Tibial nerve (tissue), 4 donors: Measurements from ENCODE around the gene HDAC11. TPM values are rescaled to one million over a fixed set of nuclear protein-coding genes. Genes with fewer than 3 reads are reported as not detected.

Experiments used
- DNase-seq, 2 donors: peaks; one replicate each; pipeline ENCODE4 v3.0.0-alpha.2; 2019; ENCODE audit warnings: low spot score in 2 of 2
- H3K27ac ChIP-seq, 4 donors: fragments of 200-600 bp; sonication (generic) in 3 of 4; one replicate each; pipeline ENCODE4 v1.5.1; 2017 to 2019; ENCODE audit warnings: mild to moderate bottlenecking in 1 of 4
- H3K27me3 ChIP-seq, 2 donors: fragments of 200-600 bp; sonication (generic) in 1 of 2; one replicate each; pipeline versions ENCODE4 v1.5.1 to v1.6.0; 2017 to 2019
- H3K36me3 ChIP-seq, 3 donors: fragments of 200-600 bp; sonication (generic); one replicate each; pipeline ENCODE4 v1.5.1; 2018 to 2019
- H3K4me1 ChIP-seq, 4 donors: fragments of 200-600 bp; sonication (generic) in 3 of 4; one replicate each; pipeline ENCODE4 v1.5.1; 2017 to 2019
- H3K4me3 ChIP-seq, 4 donors: fragments of 200-600 bp; sonication (generic) in 3 of 4; one replicate each; pipeline ENCODE4 v1.5.1; 2017 to 2019; ENCODE audit warnings: mild to moderate bottlenecking in 1 of 4, moderate library complexity in 1 of 4
- H3K9me3 ChIP-seq, 4 donors: fragments of 200-600 bp; sonication (generic) in 3 of 4; one replicate each; pipeline ENCODE4 v1.5.1; 2017 to 2019
- EP300 ChIP-seq, 2 donors: sonication (generic); formaldehyde crosslinking; IDR thresholded peaks; one replicate each; pipeline ENCODE4 v1.6.1; 2017; ENCODE audit warnings: antibody characterized with exemption in 2 of 2, mild to moderate bottlenecking in 1 of 2
- POLR2A ChIP-seq, 2 donors: fragments of 450-650 bp; IDR thresholded peaks; one replicate each; pipeline ENCODE4 v1.6.1; 2017; ENCODE audit warnings: antibody characterized with exemption in 2 of 2, mild to moderate bottlenecking in 2 of 2, moderate library complexity in 2 of 2
- WGBS, 2 donors: methylation state at CpG; one replicate each; pipeline ENCODE4 v1.1.5; 2018; 5-methylcytosine and 5-hydroxymethylcytosine counted together
- total RNA-seq, 4 donors: library from RNA; depleted of rRNA; stranded (reverse); fragments of >200 nt; gene quantifications; one replicate each; pipeline ENCODE4 v1.1.0, GENCODE V29; 2016
- TF ChIP-seq, protein P1 (sequence below), 5 experiments: fragments of 200-600 bp in 3 of 5; fragments of 450-650 bp in 2 of 5; sonication (generic) in 3 of 5; IDR thresholded peaks; one replicate each; pipeline ENCODE4 v1.5.1; 2016 to 2019; ENCODE audit warnings: antibody characterized with exemption in 5 of 5, mild to moderate bottlenecking in 3 of 5, moderate library complexity in 2 of 5

Gene HDAC11
- total RNA-seq, 4 donors from 2014 or later: 20.9 to 25.1 (median 23.9) TPM

GRCh38 chr3:13501056-13501455 lies 20.9 kb downstream of the HDAC11 start:
- Histone ChIP-seq H3K9me3 (no peaks in the 10 kb centered on the region), H3K4me1 (peaks cover 3 to 27% (median 9%) of the 10 kb centered on the region in 4 donors), H3K36me3 (peaks cover 0 to 45% (median 0%) of the 10 kb centered on the region in 3 donors), H3K4me3 (no peak overlapping the region), H3K27me3 (no peaks in the 10 kb centered on the region), H3K27ac (no peak overlapping the region)
- no peak for DNase-seq
- 84 to 87% methylated on average over 4 of the region's 4 CpGs for WGBS, 2 donors
- TF ChIP-seq EP300 (IDR thresholded peaks at IDR 0.05) (no peak), POLR2A (IDR thresholded peaks at IDR 0.05) (no peak)
- TF ChIP-seq, protein P1, sequence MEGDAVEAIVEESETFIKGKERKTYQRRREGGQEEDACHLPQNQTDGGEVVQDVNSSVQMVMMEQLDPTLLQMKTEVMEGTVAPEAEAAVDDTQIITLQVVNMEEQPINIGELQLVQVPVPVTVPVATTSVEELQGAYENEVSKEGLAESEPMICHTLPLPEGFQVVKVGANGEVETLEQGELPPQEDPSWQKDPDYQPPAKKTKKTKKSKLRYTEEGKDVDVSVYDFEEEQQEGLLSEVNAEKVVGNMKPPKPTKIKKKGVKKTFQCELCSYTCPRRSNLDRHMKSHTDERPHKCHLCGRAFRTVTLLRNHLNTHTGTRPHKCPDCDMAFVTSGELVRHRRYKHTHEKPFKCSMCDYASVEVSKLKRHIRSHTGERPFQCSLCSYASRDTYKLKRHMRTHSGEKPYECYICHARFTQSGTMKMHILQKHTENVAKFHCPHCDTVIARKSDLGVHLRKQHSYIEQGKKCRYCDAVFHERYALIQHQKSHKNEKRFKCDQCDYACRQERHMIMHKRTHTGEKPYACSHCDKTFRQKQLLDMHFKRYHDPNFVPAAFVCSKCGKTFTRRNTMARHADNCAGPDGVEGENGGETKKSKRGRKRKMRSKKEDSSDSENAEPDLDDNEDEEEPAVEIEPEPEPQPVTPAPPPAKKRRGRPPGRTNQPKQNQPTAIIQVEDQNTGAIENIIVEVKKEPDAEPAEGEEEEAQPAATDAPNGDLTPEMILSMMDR (IDR thresholded peaks at IDR 0.05): no peak

DNA sequence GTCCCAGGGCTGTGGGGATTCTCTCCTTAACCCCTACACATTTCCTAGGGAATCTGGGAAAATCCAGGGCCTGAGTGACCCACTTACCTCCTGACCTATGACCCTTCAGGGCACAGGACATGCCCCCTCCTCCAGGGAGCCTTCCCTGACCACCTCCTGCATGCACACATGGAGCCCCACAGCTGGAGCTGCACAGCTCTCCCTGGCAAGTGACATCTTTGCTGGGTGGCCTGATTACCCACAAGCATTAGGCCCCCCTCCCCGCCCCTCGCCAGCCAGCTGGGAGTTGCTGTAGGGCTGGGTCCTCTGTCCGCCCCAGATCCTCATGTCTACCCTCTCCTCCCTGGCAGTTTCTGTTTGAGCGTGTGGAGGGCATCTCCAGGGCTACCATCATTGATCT lies 21.4 kb downstream of the HDAC11 start:
- DNase-seq: no peak
- H3K4me3 ChIP-seq: no peak overlapping the region
- no peaks in the 10 kb centered on the region for H3K27me3 ChIP-seq
- H3K36me3 ChIP-seq: peaks cover 0 to 45% (median 0%) of the 10 kb centered on the region in 3 donors
- no peak overlapping the region for H3K27ac ChIP-seq
- H3K4me1 ChIP-seq: peaks cover 2 to 22% (median 7%) of the 10 kb centered on the region in 4 donors
- 95 to 98% methylated on average over 4 of the region's 4 CpGs for WGBS, 2 donors
- no peaks in the 10 kb centered on the region for H3K9me3 ChIP-seq
- TF ChIP-seq POLR2A (IDR thresholded peaks at IDR 0.05) (no peak), EP300 (IDR thresholded peaks at IDR 0.05) (no peak)
- TF ChIP-seq, protein P1 (IDR thresholded peaks at IDR 0.05): no peak

GRCh38 chr3:13501958-13502790 lies 22.1 kb downstream of the HDAC11 start:
- Histone ChIP-seq H3K27me3 (no peaks in the 10 kb centered on the region), H3K36me3 (peaks cover 0 to 45% (median 0%) of the 10 kb centered on the region in 3 donors), H3K27ac (no peak overlapping the region), H3K9me3 (no peaks in the 10 kb centered on the region), H3K4me3 (no peak overlapping the region), H3K4me1 (peaks cover 0 to 16% (median 5%) of the 10 kb centered on the region in 4 donors)
- no peak for DNase-seq
- WGBS, 2 donors: 87 to 90% methylated on average over 17 to 18 of the region's 18 CpGs
- TF ChIP-seq, protein P1 (IDR thresholded peaks at IDR 0.05): no peak
- TF ChIP-seq POLR2A (IDR thresholded peaks at IDR 0.05) (no peak), EP300 (IDR thresholded peaks at IDR 0.05) (no peak)

- no peak for DNase-seq
- H3K4me1 ChIP-seq: peaks cover 0 to 16% (median 9%) of the 10 kb centered on the region in 4 donors
- H3K9me3 ChIP-seq: no peaks in the 10 kb centered on the region
- peaks cover 0 to 45% (median 0%) of the 10 kb centered on the region in 3 donors for H3K36me3 ChIP-seq
- TF ChIP-seq EP300 (IDR thresholded peaks at IDR 0.05): no peak
- TF ChIP-seq, protein P1 (IDR thresholded peaks at IDR 0.05): no peak
- TF ChIP-seq POLR2A (IDR thresholded peaks at IDR 0.05): no peak
- H3K27me3 ChIP-seq: no peaks in the 10 kb centered on the region
- H3K27ac ChIP-seq: no peak overlapping the region
- WGBS, 2 donors: 97 to 99% methylated on average over 8 of the region's 8 CpGs
- no peak overlapping the region for H3K4me3 ChIP-seq
These were observed 22.6 kb downstream of the HDAC11 start for GRCh38 chr3:13502791-13503060.

- WGBS, 2 donors: 76 to 77% methylated on average over 23 of the region's 23 CpGs
- Histone ChIP-seq H3K36me3 (peaks cover 0 to 45% (median 0%) of the 10 kb centered on the region in 3 donors), H3K27ac (peak overlapping the region in 2 of 4 donors; percentile 55 to 74), H3K9me3 (no peaks in the 10 kb centered on the region), H3K4me3 (no peak overlapping the region), H3K27me3 (no peaks in the 10 kb centered on the region), H3K4me1 (peaks cover 0 to 24% (median 8%) of the 10 kb centered on the region in 4 donors)
- no peak for DNase-seq
- TF ChIP-seq POLR2A (IDR thresholded peaks at IDR 0.05) (no peak), EP300 (IDR thresholded peaks at IDR 0.05) (no peak)
- TF ChIP-seq, protein P1 (IDR thresholded peaks at IDR 0.05): no peak
These were observed 24.2 kb downstream of the HDAC11 start for GRCh38 chr3:13504161-13504831.
